AG04449 (cell line): ENCODE data around the gene CYP1A1.

Experiments
- CTCF ChIA-PET: fragments of 350-600 bp; formaldehyde crosslinking; extraction: SDS; loops from one replicate; lab custom pipeline; 2021; ENCODE audit warnings: antibody characterized with exemption; lab: Yijun Ruan, JAX
- POLR2A ChIA-PET: fragments of 400-600, 350-600 bp; formaldehyde crosslinking; extraction: SDS; loops from one replicate; lab custom pipeline; 2020; ENCODE audit warnings: antibody characterized with exemption, inconsistent platforms; lab: Yijun Ruan, JAX
- DNase-seq: peaks from one replicate; pipeline ENCODE4 v3.0.0-alpha.2; 2010; ENCODE audit warnings: low read depth, low spot score
- H3K4me3 ChIP-seq: 2 replicates; pipeline ENCODE4 v1.5.1; 2011; ENCODE audit warnings: low read depth, mild to moderate bottlenecking, control low read depth, low read length
- TF ChIP-seq, protein P1 (sequence below): IDR thresholded peaks from one replicate; pipeline ENCODE4 v1.5.1; 2011; ENCODE audit warnings: mild to moderate bottlenecking, moderate library complexity, low read length, control low read depth, inconsistent platforms; ENCODE audit not compliant: insufficient read depth; ENCODE audit errors: missing control alignments

CYP1A1 gene

DNA sequence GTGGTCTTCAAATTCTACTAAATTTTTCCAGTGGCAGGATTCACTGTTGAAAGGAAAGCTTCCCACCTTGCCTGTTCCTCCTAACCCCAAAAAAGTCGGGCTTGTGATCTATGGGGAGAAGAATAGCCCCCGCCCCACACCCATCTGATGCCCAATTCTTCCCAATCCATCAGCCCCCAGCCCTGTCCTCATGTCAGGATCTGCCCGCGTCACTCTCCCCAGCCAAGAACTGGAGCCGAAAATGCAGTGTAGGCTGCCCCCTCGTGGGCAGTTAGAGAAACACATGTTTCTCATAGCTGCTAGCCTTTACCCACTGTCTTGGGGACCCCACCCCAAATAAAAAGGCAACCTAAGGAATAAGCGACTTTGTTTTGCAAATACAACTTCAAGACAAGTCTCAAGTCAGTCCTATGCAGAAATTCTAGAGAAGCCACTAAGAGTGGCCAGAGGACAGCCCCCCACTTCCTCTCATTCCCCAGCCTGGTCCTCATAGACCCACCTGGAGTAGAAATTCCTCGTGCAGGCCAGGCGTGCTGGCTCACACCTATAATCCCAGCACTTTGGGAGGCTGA is 43.5 kb upstream of the CYP1A1 start:
- DNase-seq: no peak
- peak overlapping the region; percentile 25 for H3K4me3 ChIP-seq
- ChIA-PET POLR2A (interaction anchor here (1.0 kb wide), 2 partner anchors 134 to 138 kb away, joined by 3 to 7 read pairs; no protein-coding TSS in a partner anchor), CTCF (interaction anchor here (0.7 to 33.5 kb wide), 63 partner anchors 10 to 440 kb away, joined by 3 to 1672 read pairs (median 5); partner anchors contain the start of genes ARID3B, CLK3, CPLX3 and CSK)
- TF ChIP-seq, protein P1, sequence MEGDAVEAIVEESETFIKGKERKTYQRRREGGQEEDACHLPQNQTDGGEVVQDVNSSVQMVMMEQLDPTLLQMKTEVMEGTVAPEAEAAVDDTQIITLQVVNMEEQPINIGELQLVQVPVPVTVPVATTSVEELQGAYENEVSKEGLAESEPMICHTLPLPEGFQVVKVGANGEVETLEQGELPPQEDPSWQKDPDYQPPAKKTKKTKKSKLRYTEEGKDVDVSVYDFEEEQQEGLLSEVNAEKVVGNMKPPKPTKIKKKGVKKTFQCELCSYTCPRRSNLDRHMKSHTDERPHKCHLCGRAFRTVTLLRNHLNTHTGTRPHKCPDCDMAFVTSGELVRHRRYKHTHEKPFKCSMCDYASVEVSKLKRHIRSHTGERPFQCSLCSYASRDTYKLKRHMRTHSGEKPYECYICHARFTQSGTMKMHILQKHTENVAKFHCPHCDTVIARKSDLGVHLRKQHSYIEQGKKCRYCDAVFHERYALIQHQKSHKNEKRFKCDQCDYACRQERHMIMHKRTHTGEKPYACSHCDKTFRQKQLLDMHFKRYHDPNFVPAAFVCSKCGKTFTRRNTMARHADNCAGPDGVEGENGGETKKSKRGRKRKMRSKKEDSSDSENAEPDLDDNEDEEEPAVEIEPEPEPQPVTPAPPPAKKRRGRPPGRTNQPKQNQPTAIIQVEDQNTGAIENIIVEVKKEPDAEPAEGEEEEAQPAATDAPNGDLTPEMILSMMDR: peak; percentile 75

DNA sequence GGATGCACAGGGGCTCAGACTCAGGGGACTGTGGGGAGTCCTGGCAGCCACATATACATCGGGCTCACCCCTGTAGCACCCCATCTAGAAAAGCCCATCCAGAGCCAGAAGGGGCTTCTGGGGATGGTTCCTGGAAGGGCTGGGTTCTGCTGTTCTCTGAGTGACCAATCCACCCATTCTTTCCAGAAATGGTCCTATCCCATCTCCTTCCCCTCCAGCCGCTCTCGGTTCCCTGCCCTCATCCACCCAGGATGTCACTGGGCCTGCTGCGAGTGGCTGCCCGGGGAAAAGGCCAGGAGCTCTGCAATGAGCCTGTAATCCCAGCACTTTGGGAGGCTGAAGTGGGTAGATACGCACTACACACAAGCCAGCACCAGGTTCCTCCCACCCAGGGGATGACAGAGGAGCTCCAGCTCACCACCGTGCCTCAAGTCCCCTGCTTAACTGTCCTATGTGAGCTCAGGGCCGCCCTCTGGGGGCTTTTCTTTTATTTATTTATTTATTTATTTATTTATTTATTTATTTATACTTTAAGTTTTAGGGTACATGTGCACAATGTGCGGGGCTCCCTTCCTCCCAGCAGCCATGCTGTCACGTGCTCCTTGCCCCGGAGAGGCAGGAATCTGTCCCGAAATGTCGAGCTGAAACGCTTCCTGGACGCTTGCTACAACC is 42.9 kb upstream of the CYP1A1 start:
- H3K4me3 ChIP-seq: peak overlapping the region; percentile 25; the same call in 1 of the 2 replicates
- ChIA-PET POLR2A (interaction anchor here (1.0 kb wide), 2 partner anchors 133 to 137 kb away, joined by 3 to 7 read pairs; no protein-coding TSS in a partner anchor), CTCF (interaction anchor here (0.5 to 33.5 kb wide), 51 partner anchors 9 to 406 kb away, joined by 3 to 1672 read pairs (median 6); partner anchors contain the start of genes CLK3, CPLX3, CSK and CYP11A1)
- DNase-seq: no peak
- TF ChIP-seq, protein P1: no peak

DNA sequence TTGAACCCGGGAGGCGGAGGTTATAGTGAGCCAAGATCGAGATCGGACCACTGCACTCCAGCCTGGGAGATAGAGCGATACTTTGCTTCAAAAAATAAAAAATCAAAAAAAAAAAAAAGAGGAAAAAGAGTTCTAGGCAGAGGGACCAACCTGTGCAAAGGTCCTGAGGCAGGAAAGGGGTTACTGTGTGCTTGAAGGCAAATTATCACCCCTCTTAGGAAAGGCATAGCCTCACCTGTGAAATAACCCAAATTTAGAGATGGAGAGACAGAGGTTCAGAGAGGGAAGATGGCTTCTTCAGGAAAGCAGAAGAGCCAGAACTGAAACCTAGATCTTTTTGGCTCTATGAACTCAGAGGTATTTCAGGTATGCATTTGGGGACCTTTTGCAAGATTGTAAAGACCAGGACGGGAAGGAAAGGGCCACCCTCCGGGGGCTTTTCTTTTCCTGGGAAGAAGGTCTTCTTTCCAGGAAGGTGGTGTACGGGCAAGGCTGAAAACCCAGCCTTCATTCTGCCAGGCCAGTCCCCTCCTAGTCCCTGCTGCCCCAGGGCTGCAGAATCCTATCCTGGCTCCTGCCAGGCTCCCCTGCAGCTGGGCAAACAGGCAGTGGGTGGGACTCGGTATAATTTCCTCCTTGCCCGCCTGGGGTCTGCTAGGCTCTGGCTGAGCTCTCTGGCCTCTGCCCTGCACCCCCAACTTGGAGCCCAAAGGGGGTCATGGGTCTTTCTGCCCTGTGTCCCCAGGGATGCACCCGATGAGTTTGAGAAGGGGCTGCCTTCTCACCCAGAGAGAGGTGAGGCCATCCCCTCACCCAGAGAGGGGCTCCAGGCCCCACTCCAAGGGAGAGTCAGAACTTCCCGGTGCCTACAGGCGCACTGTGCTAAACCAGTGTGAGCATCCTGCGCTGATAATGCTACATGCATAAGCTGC is 42.1 kb upstream of the CYP1A1 start:
- POLR2A ChIA-PET: interaction anchor here (1.0 kb wide), 1 partner anchor 137 kb away, joined by 3 read pairs; no protein-coding TSS in a partner anchor
- DNase-seq: no peak
- TF ChIP-seq, protein P1: no peak
- no peak overlapping the region for H3K4me3 ChIP-seq
- CTCF ChIA-PET: interaction anchor here (0.5 to 33.5 kb wide), 32 partner anchors 8 to 405 kb away, joined by 3 to 1672 read pairs (median 6); partner anchors contain the start of genes CLK3, CPLX3, CSK and CYP11A1

DNA sequence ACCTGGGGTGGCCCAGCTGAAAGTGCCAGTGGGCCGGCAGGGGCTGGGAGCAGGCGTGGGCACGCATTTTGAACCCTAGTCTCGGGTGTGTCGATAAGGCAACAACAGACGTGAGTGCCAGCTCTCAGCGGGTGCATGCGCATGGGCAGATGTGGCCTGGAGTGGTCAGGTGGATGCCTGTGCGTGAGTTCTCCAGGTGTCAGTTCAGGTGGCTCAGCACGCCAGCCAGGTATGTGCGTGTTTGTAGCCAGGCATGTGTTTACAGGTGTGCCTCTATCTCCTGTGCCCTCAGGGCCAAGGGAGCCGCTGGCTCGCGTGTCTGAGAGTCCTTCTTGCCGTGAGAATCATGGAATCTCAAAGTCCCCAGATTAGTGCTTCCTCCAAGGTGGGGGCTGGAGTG is 38.1 kb upstream of the CYP1A1 start:
- CTCF ChIA-PET: interaction anchor here (0.7 to 33.5 kb wide), 4 partner anchors 7 to 388 kb away, joined by 3 to 1672 read pairs (median 72); partner anchors contain the start of gene CLK3
- POLR2A ChIA-PET: no interaction called here
- no peak for DNase-seq
- TF ChIP-seq, protein P1: no peak
- H3K4me3 ChIP-seq: no peak overlapping the region

DNA sequence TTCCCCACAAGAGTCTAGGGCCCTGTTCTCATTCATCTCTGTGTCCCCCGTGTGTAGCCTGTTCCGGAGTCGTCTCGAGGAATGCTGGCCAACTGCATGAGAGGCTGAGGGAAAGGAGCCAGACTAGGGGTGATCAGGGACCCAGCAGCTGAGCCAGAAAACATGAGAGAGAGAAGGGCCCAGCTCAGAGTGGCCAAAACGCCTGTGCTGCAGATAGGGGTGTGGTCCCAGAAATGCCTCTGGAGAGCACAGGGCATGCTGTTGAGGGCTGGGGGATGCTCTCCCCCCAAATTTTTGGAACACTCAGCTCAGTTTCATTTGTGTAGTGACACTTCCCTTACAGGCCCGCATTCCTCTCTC is 37.4 kb upstream of the CYP1A1 start:
- TF ChIP-seq, protein P1: no peak
- no peak overlapping the region for H3K4me3 ChIP-seq
- ChIA-PET POLR2A (no interaction called here), CTCF (interaction anchor here (1.3 to 33.5 kb wide), 3 partner anchors 7 to 388 kb away, joined by 3 to 1672 read pairs (median 141); partner anchors contain the start of gene CLK3)
- no peak for DNase-seq
